Measurements from ENCODE around the gene EVL.

The EVL gene

GRCh38 chr14:100114109-100114765 is 49.0 kb downstream of the EVL start:
- DNase-seq (ENCODE audit: low read depth) = no peak
- H3K4me3 ChIP-seq (ENCODE audit: low read depth, low read length) = no peak overlapping the region
- TF ChIP-seq MAX (IDR thresholded peaks at IDR 0.05; ENCODE audit: low read depth, low read length) = no peak
- no peak for TF ChIP-seq CTCF (IDR thresholded peaks at IDR 0.05; ENCODE audit: low read depth, low read length)
- TF ChIP-seq POLR2A (IDR thresholded peaks at IDR 0.05; ENCODE audit: extremely low read depth, insufficient read length) = no peak
- no peak for TF ChIP-seq MYC (IDR thresholded peaks at IDR 0.05; ENCODE audit: low read depth, low read length)

GRCh38 chr14:100115236-100115635 is 50.0 kb downstream of the EVL start:
- TF ChIP-seq POLR2A (IDR thresholded peaks at IDR 0.05; ENCODE audit: extremely low read depth, insufficient read length) (no peak), MAX (IDR thresholded peaks at IDR 0.05; ENCODE audit: low read depth, low read length) (no peak), MYC (IDR thresholded peaks at IDR 0.05; ENCODE audit: low read depth, low read length) (no peak), CTCF (IDR thresholded peaks at IDR 0.05; ENCODE audit: low read depth, low read length) (no peak)
- DNase-seq (ENCODE audit: low read depth) = no peak
- no peak overlapping the region for H3K4me3 ChIP-seq (ENCODE audit: low read depth, low read length)

- H3K4me3 ChIP-seq (ENCODE audit: low read depth, low read length) = no peak overlapping the region
- TF ChIP-seq MYC (IDR thresholded peaks at IDR 0.05; ENCODE audit: low read depth, low read length) = no peak
- TF ChIP-seq POLR2A (IDR thresholded peaks at IDR 0.05; ENCODE audit: extremely low read depth, insufficient read length) = no peak
- TF ChIP-seq MAX (IDR thresholded peaks at IDR 0.05; ENCODE audit: low read depth, low read length) = no peak
- TF ChIP-seq CTCF (IDR thresholded peaks at IDR 0.05; ENCODE audit: low read depth, low read length) = no peak
- DNase-seq (ENCODE audit: low read depth) = no peak
These were observed 50.5 kb downstream of the EVL start for GRCh38 chr14:100115726-100116125.

- no peak for TF ChIP-seq MAX (IDR thresholded peaks at IDR 0.05; ENCODE audit: low read depth, low read length)
- TF ChIP-seq CTCF (IDR thresholded peaks at IDR 0.05; ENCODE audit: low read depth, low read length) = no peak
- TF ChIP-seq MYC (IDR thresholded peaks at IDR 0.05; ENCODE audit: low read depth, low read length) = no peak
- no peak for TF ChIP-seq POLR2A (IDR thresholded peaks at IDR 0.05; ENCODE audit: extremely low read depth, insufficient read length)
- H3K4me3 ChIP-seq (ENCODE audit: low read depth, low read length) = no peak overlapping the region
- no peak for DNase-seq (ENCODE audit: low read depth)
These were observed 50.9 kb downstream of the EVL start for GRCh38 chr14:100116134-100116533.

- DNase-seq (ENCODE audit: low read depth) = no peak
- TF ChIP-seq POLR2A (IDR thresholded peaks at IDR 0.05; ENCODE audit: extremely low read depth, insufficient read length) (no peak), CTCF (IDR thresholded peaks at IDR 0.05; ENCODE audit: low read depth, low read length) (no peak), MAX (IDR thresholded peaks at IDR 0.05; ENCODE audit: low read depth, low read length) (no peak), MYC (IDR thresholded peaks at IDR 0.05; ENCODE audit: low read depth, low read length) (no peak)
These were observed 51.8 kb downstream of the EVL start for GRCh38 chr14:100117026-100117425.

More at GRCh38 chr14:100117026-100117425, 51.8 kb downstream of the EVL start:
- no peak overlapping the region for H3K4me3 ChIP-seq (ENCODE audit: low read depth, low read length)
